H54 (cell line): Measurements from ENCODE around the gene ELF4.

ENCODE experiments used
- DNase-seq: peaks from one replicate; pipeline ENCODE4 v3.0.0; 2011; ENCODE audit warnings: low spot score, mixed read lengths; ENCODE audit not compliant: insufficient read length
- FAIRE-seq: peaks from 3 replicates; lab custom pipeline; 2011; peaks lifted over from hg19 to GRCh38; lab: Jason Lieb, UNC
- POLR2A ChIP-seq: IDR thresholded peaks from 2 replicates; pipeline ENCODE4 v1.6.1; 2011; ENCODE audit warnings: low read depth, mild to moderate bottlenecking, low read length

The ELF4 gene

DNA sequence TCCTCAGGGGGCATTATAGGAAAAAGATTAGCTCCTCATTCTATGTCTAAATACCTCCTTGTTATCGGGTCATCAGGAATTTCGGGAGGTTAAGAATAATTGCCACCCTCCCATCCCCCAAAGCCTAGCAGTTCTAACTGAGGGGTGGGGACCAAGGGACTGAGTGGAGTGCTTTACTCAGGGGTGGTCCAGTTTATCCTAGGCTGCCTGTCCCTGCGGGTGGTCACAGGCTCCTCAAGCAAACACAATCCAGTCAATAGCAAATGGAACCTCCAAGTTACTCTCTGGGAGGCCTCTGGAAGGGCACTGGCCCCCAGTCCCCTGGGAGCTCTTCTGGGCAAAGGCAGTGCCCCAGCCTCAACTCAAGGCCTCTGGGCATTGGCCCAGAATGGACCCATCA, 6.7 kb downstream of the ELF4 start:
- TF ChIP-seq POLR2A: no peak
- DNase-seq: no peak
- no peak for FAIRE-seq

DNA sequence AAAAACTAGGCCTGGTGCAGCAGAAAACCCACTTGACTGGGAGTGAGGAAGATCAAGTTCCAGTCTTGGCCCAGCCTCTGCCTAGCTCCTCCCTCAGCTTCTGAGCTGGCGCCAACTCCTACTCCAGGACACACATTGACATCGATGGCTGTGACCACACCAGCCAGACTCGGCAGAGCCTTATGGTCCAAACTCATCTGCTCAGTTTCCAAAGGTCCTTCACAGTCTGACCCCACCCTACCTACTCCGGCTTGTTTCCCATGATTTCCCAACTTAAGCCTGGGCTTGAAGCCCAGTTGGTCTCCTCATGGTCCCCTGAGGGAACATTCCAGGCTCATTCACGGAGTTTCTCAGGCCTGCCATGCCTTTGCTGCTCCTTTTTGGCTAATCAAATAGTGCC, 10.1 kb downstream of the ELF4 start:
- TF ChIP-seq POLR2A: no peak
- FAIRE-seq: no peak
- DNase-seq: no peak

DNA sequence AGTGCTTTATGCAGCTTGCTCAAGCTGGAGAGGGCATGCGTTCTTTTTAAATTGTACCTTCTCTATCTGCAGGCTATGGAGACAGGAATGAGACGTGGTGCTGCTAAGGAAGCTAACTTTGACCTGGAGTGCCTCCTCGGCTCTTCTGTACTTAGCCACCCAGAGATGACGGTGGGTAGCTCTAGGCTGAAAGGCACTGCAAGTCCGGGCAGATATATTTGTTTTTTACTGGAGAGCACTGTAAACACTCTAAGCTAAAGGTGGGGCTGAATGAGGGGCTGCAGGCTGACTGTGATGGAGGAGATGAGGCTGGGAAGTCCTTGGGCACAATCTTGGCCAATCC, 12.1 kb downstream of the ELF4 start:
- no peak for FAIRE-seq
- no peak for TF ChIP-seq POLR2A
- DNase-seq: no peak

DNA sequence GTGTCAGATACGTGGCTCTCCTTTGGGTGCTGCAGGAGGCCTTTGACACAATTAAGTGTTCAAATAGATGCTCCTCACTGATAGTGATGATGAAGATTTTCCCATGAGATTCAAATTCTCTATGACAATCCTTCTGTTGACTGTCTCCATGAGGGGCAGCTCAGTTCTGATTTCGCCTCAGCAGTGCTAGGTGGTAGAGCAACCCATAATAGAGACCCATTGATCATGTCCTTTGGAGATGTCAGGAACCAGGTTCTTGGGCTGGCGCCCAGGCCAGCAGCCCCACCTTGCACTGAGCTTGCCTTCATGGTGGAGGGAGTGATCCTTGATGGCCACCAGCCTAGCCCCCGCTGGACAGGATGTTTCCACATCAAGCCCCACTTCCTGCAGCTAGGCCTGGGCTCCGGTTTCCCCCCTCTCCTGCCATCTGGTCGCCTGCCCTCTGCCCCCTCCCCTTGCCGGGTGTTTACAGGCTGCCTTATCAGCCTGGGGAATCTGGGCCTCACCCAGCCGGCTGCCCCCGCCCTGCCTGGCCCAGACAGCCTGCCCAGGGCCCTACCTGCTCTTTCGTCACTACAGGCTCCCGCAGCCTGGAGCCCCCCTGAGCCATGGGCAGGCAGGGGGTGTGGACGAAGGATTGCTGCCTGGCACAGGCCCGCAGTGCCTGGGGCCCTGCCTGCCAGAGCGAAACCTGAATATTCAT, 12.6 kb downstream of the ELF4 start:
- no peak for DNase-seq
- FAIRE-seq: no peak

DNA sequence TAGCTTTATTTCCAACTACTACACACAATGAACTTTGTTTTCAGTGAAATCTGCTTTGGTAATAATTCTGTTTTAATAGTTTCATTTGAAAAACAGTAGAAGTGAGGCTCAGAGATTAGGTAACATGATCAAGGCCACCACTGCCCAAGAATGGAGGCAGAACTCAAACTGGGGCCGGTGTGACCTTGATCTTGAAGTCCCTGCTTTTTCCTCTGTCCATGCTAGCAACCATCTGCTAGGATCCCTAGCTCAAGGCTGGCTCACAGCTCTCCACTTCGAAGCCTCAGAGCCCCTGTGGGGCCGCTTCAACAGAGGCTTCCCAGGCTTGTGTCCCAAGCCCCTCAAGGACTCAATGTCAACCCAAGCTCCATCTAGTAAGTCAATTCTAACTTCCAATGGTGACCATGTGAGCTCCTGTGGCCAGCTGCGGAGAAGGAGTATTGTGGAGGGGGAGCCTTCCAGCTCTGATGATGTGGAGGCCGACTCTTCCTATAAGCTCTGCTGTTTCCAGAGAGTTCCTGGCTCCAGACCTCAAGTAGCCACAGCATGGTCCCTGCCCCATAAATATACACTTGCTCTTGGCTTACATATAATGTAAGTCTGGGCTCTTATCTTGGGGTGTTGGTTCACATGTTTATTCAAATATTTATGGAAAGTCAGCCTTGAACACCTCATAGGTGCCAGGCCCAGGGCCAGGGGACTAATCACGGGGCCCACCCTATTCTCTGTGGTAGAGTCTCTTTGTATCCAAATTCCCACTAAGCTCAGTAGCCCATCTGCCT, 14.9 kb downstream of the ELF4 start:
- TF ChIP-seq POLR2A: no peak
- FAIRE-seq: no peak

More for the DNA sequence above, 12.6 kb downstream of the ELF4 start:
- no peak for TF ChIP-seq POLR2A

DNA sequence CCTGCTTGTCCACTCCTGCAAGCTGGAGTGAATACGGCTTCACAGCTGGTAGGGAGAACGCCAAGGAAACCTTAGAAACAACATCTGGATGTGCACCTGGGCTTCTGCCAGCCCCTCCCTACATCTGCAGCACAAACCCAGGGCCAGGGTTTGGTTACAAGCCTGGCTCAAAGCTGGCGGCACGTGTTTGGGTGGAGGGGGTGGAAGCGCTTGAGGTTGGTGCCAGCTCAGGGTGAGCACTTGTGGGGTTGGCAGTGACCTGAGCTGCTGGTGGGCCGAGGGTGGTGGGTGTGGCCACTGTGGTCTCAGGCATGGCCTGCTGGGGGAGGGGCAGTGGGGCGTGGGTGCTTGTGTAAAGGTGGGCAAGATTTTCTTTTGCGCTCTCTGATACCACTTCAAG, 15.6 kb downstream of the ELF4 start:
- no peak for TF ChIP-seq POLR2A
- FAIRE-seq: no peak
- DNase-seq: no peak

More for the DNA sequence above, 14.9 kb downstream of the ELF4 start:
- DNase-seq: no peak

DNA sequence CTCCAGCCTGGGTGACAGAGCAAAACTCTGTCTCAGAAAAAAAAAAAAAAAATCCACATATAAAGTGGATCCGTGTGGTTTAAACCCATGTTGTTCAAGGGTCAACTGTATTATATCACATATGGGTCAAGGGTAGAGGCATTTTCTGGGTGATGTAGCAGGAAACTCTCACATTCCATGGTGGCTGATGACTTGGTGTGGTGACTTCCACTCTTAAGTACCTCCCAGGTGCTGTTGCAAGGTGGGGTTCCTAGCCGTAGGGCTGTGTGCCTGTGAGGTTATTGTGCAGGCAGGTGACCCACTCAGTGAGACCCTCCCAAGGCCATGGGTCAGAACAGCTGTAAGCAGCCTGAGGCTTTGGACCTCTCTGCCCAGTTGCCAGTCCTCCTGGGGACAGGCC, 17.0 kb downstream of the ELF4 start:
- no peak for DNase-seq
- no peak for TF ChIP-seq POLR2A
- FAIRE-seq: no peak

DNA sequence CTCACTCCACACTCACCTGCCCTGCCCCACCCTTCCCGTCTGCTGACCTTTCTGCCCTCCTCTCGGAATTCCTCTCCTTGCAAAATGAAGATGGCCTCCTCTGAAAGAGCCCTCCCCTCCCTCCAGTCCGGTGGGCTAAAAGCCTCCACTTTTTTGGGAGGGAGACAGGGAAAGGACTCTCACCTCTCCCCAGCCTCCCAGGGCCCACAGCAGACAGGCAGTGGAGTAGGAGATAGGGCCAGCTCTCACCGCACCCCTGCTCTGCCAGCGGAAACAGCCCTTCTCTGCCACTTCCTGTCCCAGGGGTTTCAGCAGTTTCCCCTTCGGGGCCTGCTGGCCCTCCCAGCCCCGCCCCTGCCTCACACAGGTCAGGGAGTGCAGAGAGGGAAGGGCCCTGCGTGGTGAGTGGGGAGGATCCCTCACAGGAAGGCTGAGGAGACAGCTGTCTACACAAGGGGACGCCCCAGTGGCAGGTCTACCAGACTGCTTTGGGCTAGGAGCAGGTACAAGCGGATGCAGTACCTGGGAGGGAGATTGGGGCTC, 18.2 kb downstream of the ELF4 start:
- no peak for FAIRE-seq
- no peak for TF ChIP-seq POLR2A
- DNase-seq: no peak

DNA sequence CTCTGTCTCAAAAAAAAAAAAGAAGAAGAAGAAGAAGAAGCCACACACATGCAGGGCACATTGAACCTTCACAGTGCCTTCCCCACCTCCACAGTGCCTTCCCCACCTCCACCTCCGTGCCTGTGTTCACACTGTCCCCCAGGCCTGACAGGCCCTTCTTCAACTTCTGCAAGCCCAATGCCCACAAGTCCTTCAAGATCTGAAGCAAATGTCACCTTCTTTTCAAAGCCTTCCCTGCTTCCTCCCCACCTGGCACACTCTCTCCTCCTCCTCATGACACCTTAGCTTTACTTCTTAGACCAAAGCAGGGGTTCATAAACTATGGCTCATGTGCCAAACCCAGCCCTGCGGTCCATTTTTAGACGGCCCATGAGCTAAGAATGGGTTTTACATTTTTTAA, 19.9 kb downstream of the ELF4 start:
- FAIRE-seq (no peak), DNase-seq (no peak)
- no peak for TF ChIP-seq POLR2A

DNA sequence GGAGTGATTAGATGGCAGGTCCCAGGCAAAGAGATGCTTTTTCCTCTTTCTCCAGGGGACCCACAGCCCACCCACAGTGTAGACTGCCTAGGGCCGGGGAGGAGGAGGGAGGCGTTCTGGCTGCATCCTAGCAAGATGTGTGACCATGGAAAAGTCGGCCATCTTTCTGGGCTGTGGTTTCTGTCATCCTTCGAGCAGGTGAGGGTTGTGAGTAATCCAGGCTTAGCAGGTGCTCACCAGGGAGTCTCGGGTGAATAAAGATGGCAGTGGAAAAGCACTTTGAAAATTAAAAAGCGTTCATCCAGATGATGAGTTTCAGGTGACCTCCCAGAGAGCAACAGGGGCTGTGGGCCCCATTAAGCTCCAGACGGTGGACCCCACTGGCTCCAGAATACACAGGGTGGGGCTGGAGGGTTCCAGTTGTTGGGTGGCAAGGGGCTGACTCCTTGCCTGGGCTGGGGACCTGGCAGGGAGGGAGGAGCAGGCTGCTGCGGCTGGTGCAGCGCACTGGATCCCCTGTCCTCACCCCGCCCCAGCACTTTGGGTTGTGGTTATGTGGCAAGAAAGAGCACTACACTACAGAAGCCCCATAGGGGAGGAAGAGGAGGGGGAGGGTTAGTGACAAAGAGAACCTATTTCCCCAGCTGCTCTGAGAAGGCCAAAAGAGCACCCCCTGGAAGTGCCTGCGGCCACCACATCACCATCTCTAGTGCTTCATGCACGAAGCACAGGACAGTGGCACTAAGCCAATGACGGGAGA, 23.7 kb downstream of the ELF4 start:
- no peak for DNase-seq
- TF ChIP-seq POLR2A: no peak
- no peak for FAIRE-seq

DNA sequence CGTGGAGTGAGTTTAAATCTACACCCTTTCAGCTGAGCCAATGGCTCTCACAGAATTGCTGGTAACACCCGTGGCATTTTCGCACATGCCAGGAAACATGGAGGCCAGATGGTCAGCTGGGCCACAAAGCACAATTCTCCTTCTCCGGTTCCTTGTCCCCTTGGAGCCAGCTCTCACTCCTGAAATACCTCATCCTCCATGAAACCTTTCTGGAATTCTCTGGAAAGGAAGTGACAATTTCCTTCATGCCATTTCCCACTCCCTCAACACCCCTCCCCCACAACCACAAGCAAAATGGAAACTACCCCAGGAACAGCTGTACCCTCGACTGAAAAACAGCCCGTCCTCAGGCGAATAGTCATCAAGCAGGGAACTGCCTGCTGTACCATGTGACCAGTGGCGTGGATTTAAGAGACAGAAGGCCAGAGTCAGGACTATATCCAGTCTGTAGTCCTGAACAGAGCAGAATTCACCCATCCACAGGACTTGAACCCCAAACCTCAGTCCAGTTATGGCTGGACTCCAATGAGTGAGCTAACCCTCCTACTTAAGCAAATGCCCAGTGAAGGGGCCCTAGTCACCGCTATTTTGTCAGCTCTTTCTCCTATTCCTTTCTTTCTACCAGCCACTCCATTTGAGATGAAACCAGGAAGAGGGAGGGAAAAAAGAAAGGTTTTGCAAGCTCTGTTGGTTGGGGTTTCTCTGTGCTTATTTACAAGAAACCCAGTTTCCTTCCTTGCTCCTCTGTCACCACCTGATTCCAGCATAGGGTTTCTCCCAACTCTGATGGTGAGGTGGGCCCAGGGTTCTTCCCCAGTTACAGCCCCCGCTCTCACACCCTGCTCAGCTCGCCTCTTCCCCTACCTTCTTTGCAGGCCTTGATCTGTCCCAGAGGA, 24.5 kb downstream of the ELF4 start:
- FAIRE-seq (no peak), DNase-seq (no peak)
- TF ChIP-seq POLR2A: no peak

DNA sequence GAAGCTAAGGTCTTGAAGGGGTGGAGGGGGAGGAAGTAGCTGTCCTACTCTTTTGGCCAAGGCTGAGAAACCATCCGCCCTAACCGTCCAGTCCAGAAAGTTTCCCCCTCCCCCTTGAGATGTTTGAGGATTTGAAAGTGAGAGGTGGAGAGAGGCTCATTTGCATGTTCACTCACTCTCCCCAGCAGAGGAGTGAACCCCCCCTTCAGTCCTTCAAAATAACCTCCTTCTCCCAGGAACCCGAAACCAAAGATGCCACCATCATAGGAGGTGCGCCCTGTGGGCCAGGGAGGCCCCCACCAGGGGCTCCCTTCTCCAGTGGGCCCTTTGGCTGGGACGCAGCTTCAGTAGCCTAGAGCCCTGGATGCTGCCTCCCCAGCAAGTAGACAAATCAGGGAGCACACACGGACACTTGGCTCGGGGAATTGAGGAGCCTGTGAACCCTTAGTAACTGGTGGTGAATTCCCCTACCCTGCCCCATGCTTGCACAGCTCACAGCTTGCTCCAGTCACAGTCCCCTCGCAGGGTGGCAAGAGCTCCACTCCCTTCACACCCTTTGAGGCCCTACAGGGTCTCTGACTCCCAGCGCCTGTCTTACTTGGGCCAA, 25.6 kb downstream of the ELF4 start:
- no peak for TF ChIP-seq POLR2A
- FAIRE-seq (no peak), DNase-seq (no peak)
